SK-N-SH treated with all-trans-retinoic acid at 6 μM for 48 hours (cell line): ENCODE results near the gene WDR3.
A peak's percentile ranks its signal among the peaks of the same experiment; 100 is the strongest.

Source experiments
- ATAC-seq: fragments of 200-7000 bp; cut with Tn5 transposase; 3 replicates; pipeline ENCODE4 v1.9.1; 2020; ENCODE audit warnings: mild to moderate bottlenecking, moderate library complexity
- CSDC2 ChIP-seq: fragments of 250-450 bp; sonication (Bioruptor Pico); IDR thresholded peaks from 2 replicates; pipeline ENCODE4 v1.5.0; 2020; ENCODE audit warnings: mild to moderate bottlenecking, moderate library complexity
- ESRRG ChIP-seq: fragments of 250-450 bp; sonication (Bioruptor Pico); IDR thresholded peaks from 2 replicates; pipeline ENCODE4 v1.6.1; 2021; ENCODE audit warnings: mild to moderate bottlenecking
- GLIS3 ChIP-seq: fragments of 250-450 bp; sonication (Bioruptor Pico); IDR thresholded peaks from 2 replicates; pipeline ENCODE4 v1.5.0; 2020; ENCODE audit warnings: mild to moderate bottlenecking, moderate library complexity
- ISL1 ChIP-seq: fragments of 250-450 bp; sonication (Bioruptor Pico); IDR thresholded peaks from 2 replicates; pipeline ENCODE4 v2.1.2; 2022; ENCODE audit warnings: mild to moderate bottlenecking, moderate library complexity
- OSR1 ChIP-seq: fragments of 250-450 bp; sonication (Bioruptor Pico); IDR thresholded peaks from 2 replicates; pipeline ENCODE4 v1.8.0; 2022; ENCODE audit warnings: moderate library complexity, mild to moderate bottlenecking, inconsistent platforms
- RARB ChIP-seq: fragments of 250-450 bp; sonication (Bioruptor Pico); IDR thresholded peaks from 2 replicates; pipeline ENCODE4 v1.8.0; 2021; ENCODE audit warnings: mild to moderate bottlenecking, moderate library complexity
- SNAI2 ChIP-seq: fragments of 250-450 bp; sonication (Bioruptor Pico); IDR thresholded peaks from 2 replicates; pipeline ENCODE4 v1.5.0; 2020; ENCODE audit warnings: mild to moderate bottlenecking, moderate library complexity
- TCF4 ChIP-seq: fragments of 250-450 bp; sonication (Bioruptor Pico); IDR thresholded peaks from 2 replicates; pipeline ENCODE4 v1.8.0; 2021; ENCODE audit warnings: mild to moderate bottlenecking, moderate library complexity, borderline replicate concordance
- TSHZ2 ChIP-seq: fragments of 250-450 bp; sonication (Bioruptor Pico); IDR thresholded peaks from 2 replicates; pipeline ENCODE4 v1.5.0; 2020; ENCODE audit warnings: mild to moderate bottlenecking, moderate library complexity
- ZC3H10 ChIP-seq: fragments of 250-450 bp; sonication (Bioruptor Pico); IDR thresholded peaks from 2 replicates; pipeline ENCODE4 v1.5.1; 2021; ENCODE audit warnings: mild to moderate bottlenecking, moderate library complexity
- ZFP3 ChIP-seq: fragments of 250-450 bp; sonication (Bioruptor Pico); IDR thresholded peaks from 2 replicates; pipeline ENCODE4 v1.5.0; 2020; ENCODE audit warnings: mild to moderate bottlenecking, moderate library complexity
- ZNF565 ChIP-seq: fragments of 450-650 bp; formaldehyde crosslinking; conservative IDR thresholded peaks from 2 replicates; pipeline ENCODE4 v1.5.0; 2020; ENCODE audit warnings: low read depth, mild to moderate bottlenecking, moderate library complexity
- ZNF70 ChIP-seq: fragments of 450-650 bp; formaldehyde crosslinking; IDR thresholded peaks from 2 replicates; pipeline ENCODE4 v1.5.0; 2020; ENCODE audit warnings: mild to moderate bottlenecking, moderate library complexity
- TF ChIP-seq, protein P1 (sequence below): fragments of 250-450 bp; sonication (Bioruptor Pico); IDR thresholded peaks from 2 replicates; pipeline ENCODE4 v1.5.1; 2020; ENCODE audit warnings: low read depth, mild to moderate bottlenecking, moderate library complexity
- TF ChIP-seq, protein P2 (sequence below): fragments of 250-450 bp; sonication (Bioruptor Pico); IDR thresholded peaks from 2 replicates; pipeline ENCODE4 v1.8.0; 2020; ENCODE audit warnings: mild to moderate bottlenecking, moderate library complexity, borderline replicate concordance
- TF ChIP-seq, protein P3 (sequence below): fragments of 250-450 bp; sonication (Bioruptor Pico); IDR thresholded peaks from 2 replicates; pipeline ENCODE4 v1.8.0; 2021; ENCODE audit warnings: low read depth, mild to moderate bottlenecking, moderate library complexity, borderline replicate concordance
- TF ChIP-seq, protein P4 (sequence below): fragments of 250-450 bp; sonication (Bioruptor Pico); IDR thresholded peaks from 2 replicates; pipeline ENCODE4 v1.5.1; 2021; ENCODE audit warnings: mild to moderate bottlenecking, moderate library complexity

The WDR3 gene

DNA sequence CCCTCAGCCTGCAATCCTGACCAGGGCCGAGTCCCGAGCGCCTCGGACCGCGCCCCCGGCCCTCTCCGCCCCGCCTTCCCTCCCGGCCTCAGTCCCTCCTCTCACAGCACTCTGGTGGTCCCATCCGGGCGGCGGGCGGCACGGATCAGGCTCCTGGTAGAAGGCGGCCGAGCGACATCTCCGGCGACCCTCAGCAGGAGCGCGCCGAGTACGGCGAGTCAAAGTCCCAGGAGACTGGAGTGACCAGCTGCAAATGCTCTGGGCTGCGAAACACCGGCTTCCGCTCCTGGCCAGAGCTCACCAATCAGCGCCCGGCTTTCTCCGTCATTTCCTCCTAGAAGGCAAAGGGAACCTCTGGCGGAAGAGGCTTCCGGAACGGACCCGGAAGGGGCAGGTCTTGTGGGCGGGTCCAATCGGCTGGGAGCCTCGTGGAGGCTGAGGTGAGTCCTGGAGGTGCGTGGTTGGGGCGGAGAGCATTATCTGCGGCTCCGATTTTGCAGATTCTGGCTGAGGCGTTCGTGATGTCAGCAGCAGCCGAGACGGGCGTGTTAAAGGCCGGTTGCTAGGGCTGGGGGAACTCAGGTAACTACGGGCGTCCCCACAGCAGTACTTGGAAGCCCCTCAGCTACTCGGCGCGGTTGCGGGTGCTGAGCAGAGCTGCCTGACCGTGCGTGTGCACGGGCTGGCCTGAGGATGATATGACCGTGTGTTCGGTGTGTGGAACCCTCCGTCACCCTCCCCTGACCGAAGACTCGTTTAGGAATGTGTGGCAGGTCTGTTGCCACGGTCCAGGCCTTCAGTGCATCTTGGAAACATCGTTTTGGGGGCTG, at the start of gene WDR3, which contains the start of gene GDAP2:
TSS of gene WDR3 (plus strand) at position 397 of the 830 bp plus-strand sequence. CDS start 3,581 bp downstream, outside the sequence.
TSS of gene GDAP2 (minus strand) at position 279 of the 830 bp plus-strand sequence. CDS start 9,264 bp downstream, outside the sequence.
- peak; percentile 97 for ATAC-seq
- TF ChIP-seq CSDC2 (CRISPR knock-in tag) (no peak), ZC3H10 (no peak), TCF4 (no peak)
- TF ChIP-seq, all 23 proteins: peak for 0

DNA sequence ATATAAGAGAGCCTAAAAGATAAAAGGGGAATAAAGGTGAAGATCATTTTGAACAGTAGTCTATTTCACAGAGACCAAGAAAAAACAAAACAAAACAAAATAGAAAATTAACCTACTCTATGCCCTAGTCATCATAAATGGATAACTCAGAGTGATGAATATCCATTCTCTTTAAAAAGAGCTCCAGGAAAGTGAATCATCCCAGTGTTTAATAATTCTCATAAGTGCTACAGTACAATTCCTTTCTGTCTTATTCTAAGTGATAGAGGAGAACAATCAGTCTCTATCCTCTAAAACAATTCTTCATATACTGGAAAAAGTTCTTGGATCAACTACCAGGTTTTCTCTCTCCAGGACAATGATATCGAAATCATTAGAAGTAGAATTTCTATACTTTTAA, 45.9 kb upstream of the WDR3 start:
- no peak for ATAC-seq
- TF ChIP-seq TCF4 (no peak), ZNF565 (CRISPR knock-in tag) (no peak), RARB (CRISPR knock-in tag) (no peak), ZC3H10 (no peak)
- TF ChIP-seq, protein P1, sequence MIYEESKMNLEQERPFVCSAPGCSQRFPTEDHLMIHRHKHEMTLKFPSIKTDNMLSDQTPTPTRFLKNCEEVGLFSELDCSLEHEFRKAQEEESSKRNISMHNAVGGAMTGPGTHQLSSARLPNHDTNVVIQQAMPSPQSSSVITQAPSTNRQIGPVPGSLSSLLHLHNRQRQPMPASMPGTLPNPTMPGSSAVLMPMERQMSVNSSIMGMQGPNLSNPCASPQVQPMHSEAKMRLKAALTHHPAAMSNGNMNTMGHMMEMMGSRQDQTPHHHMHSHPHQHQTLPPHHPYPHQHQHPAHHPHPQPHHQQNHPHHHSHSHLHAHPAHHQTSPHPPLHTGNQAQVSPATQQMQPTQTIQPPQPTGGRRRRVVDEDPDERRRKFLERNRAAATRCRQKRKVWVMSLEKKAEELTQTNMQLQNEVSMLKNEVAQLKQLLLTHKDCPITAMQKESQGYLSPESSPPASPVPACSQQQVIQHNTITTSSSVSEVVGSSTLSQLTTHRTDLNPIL (CRISPR knock-in tag) = no peak
- TF ChIP-seq, protein P2, sequence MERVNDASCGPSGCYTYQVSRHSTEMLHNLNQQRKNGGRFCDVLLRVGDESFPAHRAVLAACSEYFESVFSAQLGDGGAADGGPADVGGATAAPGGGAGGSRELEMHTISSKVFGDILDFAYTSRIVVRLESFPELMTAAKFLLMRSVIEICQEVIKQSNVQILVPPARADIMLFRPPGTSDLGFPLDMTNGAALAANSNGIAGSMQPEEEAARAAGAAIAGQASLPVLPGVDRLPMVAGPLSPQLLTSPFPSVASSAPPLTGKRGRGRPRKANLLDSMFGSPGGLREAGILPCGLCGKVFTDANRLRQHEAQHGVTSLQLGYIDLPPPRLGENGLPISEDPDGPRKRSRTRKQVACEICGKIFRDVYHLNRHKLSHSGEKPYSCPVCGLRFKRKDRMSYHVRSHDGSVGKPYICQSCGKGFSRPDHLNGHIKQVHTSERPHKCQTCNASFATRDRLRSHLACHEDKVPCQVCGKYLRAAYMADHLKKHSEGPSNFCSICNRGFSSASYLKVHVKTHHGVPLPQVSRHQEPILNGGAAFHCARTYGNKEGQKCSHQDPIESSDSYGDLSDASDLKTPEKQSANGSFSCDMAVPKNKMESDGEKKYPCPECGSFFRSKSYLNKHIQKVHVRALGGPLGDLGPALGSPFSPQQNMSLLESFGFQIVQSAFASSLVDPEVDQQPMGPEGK (CRISPR knock-in tag) = no peak

- no peak; the same call in 2 of the 3 replicates for ATAC-seq
- TF ChIP-seq SNAI2 (CRISPR knock-in tag) (no peak), ISL1 (peak; percentile 63)
- TF ChIP-seq, all 23 proteins: peak for 1
Measured at GRCh38 chr1:117886101-117886795, 43.3 kb upstream of the WDR3 start.

GRCh38 chr1:117890452-117890851, 39.1 kb upstream of the WDR3 start:
- no peak for ATAC-seq
- TF ChIP-seq SNAI2 (CRISPR knock-in tag) = no peak
- TF ChIP-seq, protein P1 (CRISPR knock-in tag) = no peak
- TF ChIP-seq, protein P2 (CRISPR knock-in tag) = no peak
- no peak for TF ChIP-seq ZC3H10
- TF ChIP-seq ZNF70 (CRISPR knock-in tag) = no peak
- TF ChIP-seq ESRRG (CRISPR knock-in tag) = no peak

DNA sequence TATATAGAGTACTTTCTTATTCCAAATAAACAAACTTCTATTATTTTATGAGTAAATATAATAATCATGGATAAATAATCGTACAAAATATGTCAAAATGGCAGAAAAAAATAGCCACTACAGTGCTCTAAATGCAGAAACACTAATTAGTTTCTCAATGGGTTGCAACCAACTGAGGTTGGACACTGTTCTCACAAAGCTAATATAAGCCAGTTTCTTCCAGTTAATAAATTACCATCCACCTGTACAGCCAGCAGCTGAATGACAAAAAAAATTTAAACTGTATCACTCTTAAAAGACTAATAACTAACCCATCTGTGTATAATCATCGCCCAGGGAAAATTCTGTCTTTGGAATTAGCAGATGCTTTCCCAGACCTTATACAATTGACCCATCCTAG, 37.0 kb upstream of the WDR3 start:
- ATAC-seq = no peak
- TF ChIP-seq, protein P3, sequence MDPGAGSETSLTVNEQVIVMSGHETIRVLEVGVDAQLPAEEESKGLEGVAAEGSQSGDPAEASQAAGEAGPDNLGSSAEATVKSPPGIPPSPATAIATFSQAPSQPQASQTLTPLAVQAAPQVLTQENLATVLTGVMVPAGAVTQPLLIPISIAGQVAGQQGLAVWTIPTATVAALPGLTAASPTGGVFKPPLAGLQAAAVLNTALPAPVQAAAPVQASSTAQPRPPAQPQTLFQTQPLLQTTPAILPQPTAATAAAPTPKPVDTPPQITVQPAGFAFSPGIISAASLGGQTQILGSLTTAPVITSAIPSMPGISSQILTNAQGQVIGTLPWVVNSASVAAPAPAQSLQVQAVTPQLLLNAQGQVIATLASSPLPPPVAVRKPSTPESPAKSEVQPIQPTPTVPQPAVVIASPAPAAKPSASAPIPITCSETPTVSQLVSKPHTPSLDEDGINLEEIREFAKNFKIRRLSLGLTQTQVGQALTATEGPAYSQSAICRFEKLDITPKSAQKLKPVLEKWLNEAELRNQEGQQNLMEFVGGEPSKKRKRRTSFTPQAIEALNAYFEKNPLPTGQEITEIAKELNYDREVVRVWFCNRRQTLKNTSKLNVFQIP (CRISPR knock-in tag) = no peak
- TF ChIP-seq GLIS3 (CRISPR knock-in tag) (no peak), ZFP3 (no peak), CSDC2 (CRISPR knock-in tag) (no peak), OSR1 (no peak), RARB (CRISPR knock-in tag) (no peak), ZNF565 (CRISPR knock-in tag) (no peak), TCF4 (no peak), TSHZ2 (no peak)
- TF ChIP-seq, protein P4, sequence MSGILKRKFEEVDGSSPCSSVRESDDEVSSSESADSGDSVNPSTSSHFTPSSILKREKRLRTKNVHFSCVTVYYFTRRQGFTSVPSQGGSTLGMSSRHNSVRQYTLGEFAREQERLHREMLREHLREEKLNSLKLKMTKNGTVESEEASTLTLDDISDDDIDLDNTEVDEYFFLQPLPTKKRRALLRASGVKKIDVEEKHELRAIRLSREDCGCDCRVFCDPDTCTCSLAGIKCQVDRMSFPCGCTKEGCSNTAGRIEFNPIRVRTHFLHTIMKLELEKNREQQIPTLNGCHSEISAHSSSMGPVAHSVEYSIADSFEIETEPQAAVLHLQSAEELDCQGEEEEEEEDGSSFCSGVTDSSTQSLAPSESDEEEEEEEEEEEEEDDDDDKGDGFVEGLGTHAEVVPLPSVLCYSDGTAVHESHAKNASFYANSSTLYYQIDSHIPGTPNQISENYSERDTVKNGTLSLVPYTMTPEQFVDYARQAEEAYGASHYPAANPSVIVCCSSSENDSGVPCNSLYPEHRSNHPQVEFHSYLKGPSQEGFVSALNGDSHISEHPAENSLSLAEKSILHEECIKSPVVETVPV (CRISPR knock-in tag) = no peak
- TF ChIP-seq, protein P1 (CRISPR knock-in tag) = no peak
